Measurements from ENCODE around the gene GOPC. TPM values are rescaled to one million over a fixed set of nuclear protein-coding genes. Genes with fewer than 3 reads are reported as not detected.

Gene GOPC
- total RNA-seq, 1 experiment from 2014 or later: 14.1 TPM

DNA sequence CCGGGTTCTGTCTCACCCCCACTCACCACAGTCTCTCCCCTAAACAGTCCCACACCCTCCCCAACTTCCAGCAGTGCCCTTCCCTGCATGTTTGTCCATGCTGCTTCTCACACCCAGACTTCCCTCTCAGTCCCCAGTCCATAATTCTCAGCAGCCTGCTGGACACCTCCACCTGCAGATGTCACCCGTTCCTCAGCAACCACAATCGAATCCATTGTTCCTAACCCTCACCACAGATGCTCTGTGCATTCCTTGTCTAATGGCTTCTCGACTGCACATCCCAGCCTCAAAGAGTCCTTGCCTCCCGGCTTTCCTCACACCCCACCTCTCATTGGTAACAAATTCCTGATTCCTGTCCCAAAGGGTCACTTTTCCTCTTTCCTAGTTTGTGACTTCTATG is 55.6 kb downstream of the GOPC start:
- intact Hi-C loops (cut with micrococcal nuclease; ENCODE audit: unreplicated experiment): no loop called here
- Histone ChIP-seq H3K79me2 (ENCODE audit: low read depth) (no peaks in the 10 kb centered on the region), H3K4me2 (no peak overlapping the region), H3K9me2 (ENCODE audit: insufficient read depth) (no peaks in the 10 kb centered on the region; the same call in 1 of the 2 replicates), H3F3A (ENCODE audit: insufficient read depth, low read depth) (peaks cover 61% of the 10 kb centered on the region), H3K27ac (no peak overlapping the region), H3K4me1 (replicated peaks; ENCODE audit: insufficient read depth) (peaks cover 78% of the 10 kb centered on the region), H3K27me3 (ENCODE audit: insufficient read depth, low read depth) (no peaks in the 10 kb centered on the region), H4K20me1 (ENCODE audit: insufficient read depth) (no peaks in the 10 kb centered on the region), H3K4me3 (no peak overlapping the region), H2AFZ (no peak overlapping the region), H3K36me3 (ENCODE audit: low read depth) (0 out of 2 replicates have a peak, but pooled peaks cover 8% of the 10 kb centered on the region), H3K9me3 (ENCODE audit: insufficient read depth, low read depth) (no peaks in the 10 kb centered on the region)
- POLR2A ChIA-PET (ENCODE audit: unreplicated experiment): no interaction called here
- TF ChIP-seq, protein P1, sequence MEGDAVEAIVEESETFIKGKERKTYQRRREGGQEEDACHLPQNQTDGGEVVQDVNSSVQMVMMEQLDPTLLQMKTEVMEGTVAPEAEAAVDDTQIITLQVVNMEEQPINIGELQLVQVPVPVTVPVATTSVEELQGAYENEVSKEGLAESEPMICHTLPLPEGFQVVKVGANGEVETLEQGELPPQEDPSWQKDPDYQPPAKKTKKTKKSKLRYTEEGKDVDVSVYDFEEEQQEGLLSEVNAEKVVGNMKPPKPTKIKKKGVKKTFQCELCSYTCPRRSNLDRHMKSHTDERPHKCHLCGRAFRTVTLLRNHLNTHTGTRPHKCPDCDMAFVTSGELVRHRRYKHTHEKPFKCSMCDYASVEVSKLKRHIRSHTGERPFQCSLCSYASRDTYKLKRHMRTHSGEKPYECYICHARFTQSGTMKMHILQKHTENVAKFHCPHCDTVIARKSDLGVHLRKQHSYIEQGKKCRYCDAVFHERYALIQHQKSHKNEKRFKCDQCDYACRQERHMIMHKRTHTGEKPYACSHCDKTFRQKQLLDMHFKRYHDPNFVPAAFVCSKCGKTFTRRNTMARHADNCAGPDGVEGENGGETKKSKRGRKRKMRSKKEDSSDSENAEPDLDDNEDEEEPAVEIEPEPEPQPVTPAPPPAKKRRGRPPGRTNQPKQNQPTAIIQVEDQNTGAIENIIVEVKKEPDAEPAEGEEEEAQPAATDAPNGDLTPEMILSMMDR (conservative IDR thresholded peaks at IDR 0.05): no peak
- TF ChIP-seq EZH2 (IDR thresholded peaks at IDR 0.05; ENCODE audit: low read depth): no peak
- no TSS peak for BruUV-seq (replicated peaks)
- no peak for DNase-seq
- CTCF ChIA-PET: interaction anchor here (0.6 kb wide), 1 partner anchor 65 kb away, joined by 3 read pairs; no protein-coding TSS in a partner anchor

DNA sequence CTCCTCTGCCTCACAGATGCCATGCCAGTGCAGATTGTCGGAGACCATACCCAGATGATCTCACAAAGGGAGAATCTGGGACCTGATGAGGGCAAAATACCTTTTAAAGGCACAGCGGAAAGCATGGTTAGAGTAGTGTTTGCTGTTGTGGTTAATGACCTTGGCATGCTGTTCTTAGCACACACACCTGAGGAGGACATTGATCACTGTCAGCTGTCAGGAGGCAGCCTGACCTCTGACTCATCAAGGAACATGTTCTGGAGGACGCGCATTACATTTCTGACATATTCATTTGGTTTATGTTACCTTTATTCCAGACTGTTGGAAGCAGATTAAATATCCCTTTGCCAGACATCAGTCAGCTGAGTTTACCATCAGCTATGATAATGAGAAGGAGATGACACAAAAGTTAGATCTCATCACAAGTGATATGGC is 57.1 kb downstream of the GOPC start:
- Histone ChIP-seq H3K79me2 (ENCODE audit: low read depth) (no peaks in the 10 kb centered on the region), H3K4me1 (replicated peaks; ENCODE audit: insufficient read depth) (peaks cover 79% of the 10 kb centered on the region), H3K4me2 (peak overlapping the region; percentile 51), H3K9me3 (ENCODE audit: insufficient read depth, low read depth) (peaks cover 9% of the 10 kb centered on the region; the same call in 1 of the 2 replicates), H3K27me3 (ENCODE audit: insufficient read depth, low read depth) (no peaks in the 10 kb centered on the region), H3K36me3 (ENCODE audit: low read depth) (0 out of 2 replicates have a peak, but pooled peaks cover 22% of the 10 kb centered on the region), H4K20me1 (ENCODE audit: insufficient read depth) (no peaks in the 10 kb centered on the region), H3K9me2 (ENCODE audit: insufficient read depth) (no peaks in the 10 kb centered on the region; the same call in 1 of the 2 replicates), H2AFZ (no peak overlapping the region), H3F3A (ENCODE audit: insufficient read depth, low read depth) (peaks cover 58% of the 10 kb centered on the region), H3K27ac (peak overlapping the region; percentile 40), H3K4me3 (no peak overlapping the region)
- intact Hi-C loops (cut with micrococcal nuclease; ENCODE audit: unreplicated experiment): loop anchor here (1.0 kb wide), 1 partner anchor 63 kb away; the partner anchor contains the start of gene DCBLD1
- ChIA-PET POLR2A (ENCODE audit: unreplicated experiment) (no interaction called here), CTCF (no interaction called here)
- BruUV-seq (replicated peaks): no TSS peak
- TF ChIP-seq, protein P1 (conservative IDR thresholded peaks at IDR 0.05): no peak
- DNase-seq: peak; percentile 60 to 99

DNA sequence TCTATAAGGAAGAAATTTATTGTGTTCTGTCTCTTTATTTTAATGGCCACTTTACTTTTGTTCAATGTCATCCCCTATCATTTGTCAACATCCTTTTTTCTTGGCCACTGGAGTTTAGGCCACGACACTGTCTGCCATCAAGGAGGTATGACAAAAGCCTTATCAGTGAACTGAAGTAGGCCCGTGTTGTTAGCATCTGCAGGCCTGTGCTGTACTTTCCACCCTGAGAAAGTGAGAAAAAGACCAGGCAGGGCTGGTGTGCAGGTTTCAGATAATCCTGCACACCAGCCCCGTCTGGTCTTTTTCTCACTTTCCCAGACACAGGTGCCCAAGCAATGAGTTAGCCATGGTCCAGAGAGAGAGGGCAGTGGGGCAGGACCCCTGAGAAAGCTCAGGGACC is 57.6 kb downstream of the GOPC start:
- ChIA-PET POLR2A (ENCODE audit: unreplicated experiment) (no interaction called here), CTCF (no interaction called here)
- peaks cover 9% of the 10 kb centered on the region; the same call in 1 of the 2 replicates for H3K9me3 ChIP-seq (ENCODE audit: insufficient read depth, low read depth)
- no peak for DNase-seq
- no peaks in the 10 kb centered on the region for H3K27me3 ChIP-seq (ENCODE audit: insufficient read depth, low read depth)
- H4K20me1 ChIP-seq (ENCODE audit: insufficient read depth): no peaks in the 10 kb centered on the region
- no TSS peak for BruUV-seq (replicated peaks)
- 0 out of 2 replicates have a peak, but pooled peaks cover 26% of the 10 kb centered on the region for H3K36me3 ChIP-seq (ENCODE audit: low read depth)
- peak overlapping the region; percentile 40 for H3K27ac ChIP-seq
- H3K9me2 ChIP-seq (ENCODE audit: insufficient read depth): no peaks in the 10 kb centered on the region; the same call in 1 of the 2 replicates
- H3K4me1 ChIP-seq (replicated peaks; ENCODE audit: insufficient read depth): peaks cover 76% of the 10 kb centered on the region
- intact Hi-C loops (cut with micrococcal nuclease; ENCODE audit: unreplicated experiment): loop anchor here (1.0 kb wide), 1 partner anchor 62 kb away; the partner anchor contains the start of gene DCBLD1
- no peak overlapping the region for H2AFZ ChIP-seq
- H3K4me3 ChIP-seq: no peak overlapping the region
- H3K79me2 ChIP-seq (ENCODE audit: low read depth): no peaks in the 10 kb centered on the region
- TF ChIP-seq, protein P1 (conservative IDR thresholded peaks at IDR 0.05): no peak
- TF ChIP-seq EZH2 (IDR thresholded peaks at IDR 0.05; ENCODE audit: low read depth): no peak
- H3K4me2 ChIP-seq: peak overlapping the region; percentile 51
- H3F3A ChIP-seq (ENCODE audit: insufficient read depth, low read depth): peaks cover 53% of the 10 kb centered on the region

All from PC-9 (cell line).